GM23338 (cell line): ENCODE results near the gene VWCE. TPM values are rescaled to one million over a fixed set of nuclear protein-coding genes. Genes with fewer than 3 reads are reported as not detected.

ENCODE experiments used
- CREB1 ChIP-seq: fragments of 250-450 bp; sonication (Bioruptor Pico); IDR thresholded peaks from 2 replicates; pipeline ENCODE4 v1.5.0; 2020; ENCODE audit warnings: low read depth, mild to moderate bottlenecking, moderate library complexity
- ETS1 ChIP-seq: IDR thresholded peaks from 2 replicates; pipeline ENCODE4 v1.6.1; 2016; ENCODE audit warnings: antibody characterized with exemption
- EZH2 ChIP-seq: fragments of 200-600 bp; sonication (generic); IDR thresholded peaks from one replicate; pipeline ENCODE4 v1.8.0; 2017; ENCODE audit warnings: antibody characterized with exemption, mild to moderate bottlenecking, low read depth; ENCODE audit not compliant: unreplicated experiment
- EZH2phosphoT487 ChIP-seq: fragments of 200-600 bp; sonication (generic); IDR thresholded peaks from one replicate; pipeline ENCODE4 v1.8.1; 2018; ENCODE audit warnings: antibody characterized with exemption; ENCODE audit not compliant: unreplicated experiment
- POLR2AphosphoS5 ChIP-seq: IDR thresholded peaks from 2 replicates; pipeline ENCODE4 v1.6.1; 2016; ENCODE audit warnings: antibody characterized with exemption, low read depth
- STAT1 ChIP-seq: IDR thresholded peaks from one replicate; pipeline ENCODE4 v1.6.1; 2016; ENCODE audit warnings: antibody characterized with exemption; ENCODE audit not compliant: unreplicated experiment
- ZNF114 ChIP-seq: fragments of 250-450 bp; sonication (Bioruptor Pico); IDR thresholded peaks from 2 replicates; pipeline ENCODE4 v1.5.0; 2020; ENCODE audit warnings: mild to moderate bottlenecking, moderate library complexity
- ZNF331 ChIP-seq: fragments of 250-450 bp; sonication (Bioruptor Pico); IDR thresholded peaks from 2 replicates; pipeline ENCODE4 v1.5.0; 2020; ENCODE audit warnings: low read depth, mild to moderate bottlenecking, moderate library complexity
- polyA plus RNA-seq: library from polyadenylated mRNA; unstranded; fragments of >200 nt; fragmentation: Nextera tagmentation; extraction: Ambion mirVana; gene quantifications from 2 replicates; pipeline ENCODE4 v1.2.1, GENCODE V29; 2016
- total RNA-seq: library from RNA; depleted of rRNA; stranded (reverse); fragments of >200 nt; shearing (Covaris generic); gene quantifications from 2 replicates; pipeline ENCODE4 v1.2.3, GENCODE V29; 2014
- TF ChIP-seq, protein P1 (sequence below): fragments of 250-450 bp; sonication (Bioruptor Pico); IDR thresholded peaks from 2 replicates; pipeline ENCODE4 v1.5.0; 2020; ENCODE audit warnings: mild to moderate bottlenecking, moderate library complexity
- TF ChIP-seq, protein P2 (sequence below), 2 experiments: fragments of 200-600 bp in 1 of 2; sonication (generic) in 1 of 2; conservative IDR thresholded peaks; 2 replicates each; pipeline versions ENCODE4 v1.5.1 to v1.6.1; 2016 to 2017; ENCODE audit warnings: antibody characterized with exemption in 2 of 2, low read depth in 2 of 2, mild to moderate bottlenecking in 2 of 2, moderate library complexity in 1 of 2

The VWCE gene
- total and polyA plus RNA-seq, 2 experiments from 2014 or later = 9.9 to 16.9 TPM

GRCh38 chr11:61309141-61309540, 14.0 kb upstream of the VWCE start (continued):
- TF ChIP-seq, protein P1, sequence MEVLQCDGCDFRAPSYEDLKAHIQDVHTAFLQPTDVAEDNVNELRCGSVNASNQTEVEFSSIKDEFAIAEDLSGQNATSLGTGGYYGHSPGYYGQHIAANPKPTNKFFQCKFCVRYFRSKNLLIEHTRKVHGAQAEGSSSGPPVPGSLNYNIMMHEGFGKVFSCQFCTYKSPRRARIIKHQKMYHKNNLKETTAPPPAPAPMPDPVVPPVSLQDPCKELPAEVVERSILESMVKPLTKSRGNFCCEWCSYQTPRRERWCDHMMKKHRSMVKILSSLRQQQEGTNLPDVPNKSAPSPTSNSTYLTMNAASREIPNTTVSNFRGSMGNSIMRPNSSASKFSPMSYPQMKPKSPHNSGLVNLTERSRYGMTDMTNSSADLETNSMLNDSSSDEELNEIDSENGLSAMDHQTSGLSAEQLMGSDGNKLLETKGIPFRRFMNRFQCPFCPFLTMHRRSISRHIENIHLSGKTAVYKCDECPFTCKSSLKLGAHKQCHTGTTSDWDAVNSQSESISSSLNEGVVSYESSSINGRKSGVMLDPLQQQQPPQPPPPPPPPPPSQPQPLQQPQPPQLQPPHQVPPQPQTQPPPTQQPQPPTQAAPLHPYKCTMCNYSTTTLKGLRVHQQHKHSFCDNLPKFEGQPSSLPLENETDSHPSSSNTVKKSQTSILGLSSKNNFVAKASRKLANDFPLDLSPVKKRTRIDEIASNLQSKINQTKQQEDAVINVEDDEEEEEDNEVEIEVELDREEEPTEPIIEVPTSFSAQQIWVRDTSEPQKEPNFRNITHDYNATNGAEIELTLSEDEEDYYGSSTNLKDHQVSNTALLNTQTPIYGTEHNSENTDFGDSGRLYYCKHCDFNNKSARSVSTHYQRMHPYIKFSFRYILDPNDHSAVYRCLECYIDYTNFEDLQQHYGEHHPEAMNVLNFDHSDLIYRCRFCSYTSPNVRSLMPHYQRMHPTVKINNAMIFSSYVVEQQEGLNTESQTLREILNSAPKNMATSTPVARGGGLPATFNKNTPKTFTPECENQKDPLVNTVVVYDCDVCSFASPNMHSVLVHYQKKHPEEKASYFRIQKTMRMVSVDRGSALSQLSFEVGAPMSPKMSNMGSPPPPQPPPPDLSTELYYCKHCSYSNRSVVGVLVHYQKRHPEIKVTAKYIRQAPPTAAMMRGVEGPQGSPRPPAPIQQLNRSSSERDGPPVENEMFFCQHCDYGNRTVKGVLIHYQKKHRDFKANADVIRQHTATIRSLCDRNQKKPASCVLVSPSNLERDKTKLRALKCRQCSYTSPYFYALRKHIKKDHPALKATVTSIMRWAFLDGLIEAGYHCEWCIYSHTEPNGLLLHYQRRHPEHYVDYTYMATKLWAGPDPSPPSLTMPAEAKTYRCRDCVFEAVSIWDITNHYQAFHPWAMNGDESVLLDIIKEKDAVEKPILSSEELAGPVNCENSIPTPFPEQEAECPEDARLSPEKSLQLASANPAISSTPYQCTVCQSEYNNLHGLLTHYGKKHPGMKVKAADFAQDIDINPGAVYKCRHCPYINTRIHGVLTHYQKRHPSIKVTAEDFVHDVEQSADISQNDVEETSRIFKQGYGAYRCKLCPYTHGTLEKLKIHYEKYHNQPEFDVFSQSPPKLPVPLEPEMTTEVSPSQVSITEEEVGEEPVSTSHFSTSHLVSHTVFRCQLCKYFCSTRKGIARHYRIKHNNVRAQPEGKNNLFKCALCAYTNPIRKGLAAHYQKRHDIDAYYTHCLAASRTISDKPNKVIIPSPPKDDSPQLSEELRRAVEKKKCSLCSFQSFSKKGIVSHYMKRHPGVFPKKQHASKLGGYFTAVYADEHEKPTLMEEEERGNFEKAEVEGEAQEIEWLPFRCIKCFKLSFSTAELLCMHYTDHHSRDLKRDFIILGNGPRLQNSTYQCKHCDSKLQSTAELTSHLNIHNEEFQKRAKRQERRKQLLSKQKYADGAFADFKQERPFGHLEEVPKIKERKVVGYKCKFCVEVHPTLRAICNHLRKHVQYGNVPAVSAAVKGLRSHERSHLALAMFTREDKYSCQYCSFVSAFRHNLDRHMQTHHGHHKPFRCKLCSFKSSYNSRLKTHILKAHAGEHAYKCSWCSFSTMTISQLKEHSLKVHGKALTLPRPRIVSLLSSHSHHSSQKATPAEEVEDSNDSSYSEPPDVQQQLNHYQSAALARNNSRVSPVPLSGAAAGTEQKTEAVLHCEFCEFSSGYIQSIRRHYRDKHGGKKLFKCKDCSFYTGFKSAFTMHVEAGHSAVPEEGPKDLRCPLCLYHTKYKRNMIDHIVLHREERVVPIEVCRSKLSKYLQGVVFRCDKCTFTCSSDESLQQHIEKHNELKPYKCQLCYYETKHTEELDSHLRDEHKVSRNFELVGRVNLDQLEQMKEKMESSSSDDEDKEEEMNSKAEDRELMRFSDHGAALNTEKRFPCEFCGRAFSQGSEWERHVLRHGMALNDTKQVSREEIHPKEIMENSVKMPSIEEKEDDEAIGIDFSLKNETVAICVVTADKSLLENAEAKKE = no peak
- no peak for TF ChIP-seq EZH2
- no peak for TF ChIP-seq ZNF114 (CRISPR knock-in tag)
- TF ChIP-seq ETS1 = no peak
- no peak for TF ChIP-seq STAT1
- TF ChIP-seq POLR2AphosphoS5 = no peak
- TF ChIP-seq, protein P2, sequence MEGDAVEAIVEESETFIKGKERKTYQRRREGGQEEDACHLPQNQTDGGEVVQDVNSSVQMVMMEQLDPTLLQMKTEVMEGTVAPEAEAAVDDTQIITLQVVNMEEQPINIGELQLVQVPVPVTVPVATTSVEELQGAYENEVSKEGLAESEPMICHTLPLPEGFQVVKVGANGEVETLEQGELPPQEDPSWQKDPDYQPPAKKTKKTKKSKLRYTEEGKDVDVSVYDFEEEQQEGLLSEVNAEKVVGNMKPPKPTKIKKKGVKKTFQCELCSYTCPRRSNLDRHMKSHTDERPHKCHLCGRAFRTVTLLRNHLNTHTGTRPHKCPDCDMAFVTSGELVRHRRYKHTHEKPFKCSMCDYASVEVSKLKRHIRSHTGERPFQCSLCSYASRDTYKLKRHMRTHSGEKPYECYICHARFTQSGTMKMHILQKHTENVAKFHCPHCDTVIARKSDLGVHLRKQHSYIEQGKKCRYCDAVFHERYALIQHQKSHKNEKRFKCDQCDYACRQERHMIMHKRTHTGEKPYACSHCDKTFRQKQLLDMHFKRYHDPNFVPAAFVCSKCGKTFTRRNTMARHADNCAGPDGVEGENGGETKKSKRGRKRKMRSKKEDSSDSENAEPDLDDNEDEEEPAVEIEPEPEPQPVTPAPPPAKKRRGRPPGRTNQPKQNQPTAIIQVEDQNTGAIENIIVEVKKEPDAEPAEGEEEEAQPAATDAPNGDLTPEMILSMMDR (conservative IDR thresholded peaks at IDR 0.05; ENCODE audit: low read depth in 2 of 2) = no peak
- no peak for TF ChIP-seq EZH2phosphoT487
- no peak for TF ChIP-seq ZNF331
- TF ChIP-seq CREB1 (CRISPR knock-in tag) = no peak
